GM18499 (cell line): ENCODE measurements around the gene FARP2.

ENCODE experiments used
- ATAC-seq: cut with Tn5 transposase; IDR thresholded peaks from one replicate; pipeline ENCODE4 v1.9.1; 2021; ENCODE audit warnings: moderate number of reproducible peaks; ENCODE audit not compliant: insufficient read depth, unreplicated experiment

Gene FARP2

DNA sequence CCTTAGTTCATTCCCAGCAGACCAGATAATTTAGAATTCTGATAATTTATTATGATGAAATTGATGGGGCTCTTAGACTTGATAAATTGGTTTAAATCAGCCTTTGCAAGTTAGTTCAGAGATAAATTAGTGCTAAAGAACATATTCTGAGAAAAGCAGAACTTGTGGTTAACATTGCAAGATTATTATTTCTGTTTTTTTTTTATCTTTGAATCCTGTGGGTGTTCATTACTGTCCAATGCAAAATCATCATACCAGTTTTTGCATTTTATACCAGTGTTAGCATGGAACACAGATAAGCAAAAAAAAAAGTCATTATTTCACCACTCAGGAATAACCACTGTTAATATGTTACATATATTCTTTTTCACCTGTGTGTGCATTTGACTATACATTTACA is 31.3 kb upstream of the FARP2 start:
- ATAC-seq = no peak

DNA sequence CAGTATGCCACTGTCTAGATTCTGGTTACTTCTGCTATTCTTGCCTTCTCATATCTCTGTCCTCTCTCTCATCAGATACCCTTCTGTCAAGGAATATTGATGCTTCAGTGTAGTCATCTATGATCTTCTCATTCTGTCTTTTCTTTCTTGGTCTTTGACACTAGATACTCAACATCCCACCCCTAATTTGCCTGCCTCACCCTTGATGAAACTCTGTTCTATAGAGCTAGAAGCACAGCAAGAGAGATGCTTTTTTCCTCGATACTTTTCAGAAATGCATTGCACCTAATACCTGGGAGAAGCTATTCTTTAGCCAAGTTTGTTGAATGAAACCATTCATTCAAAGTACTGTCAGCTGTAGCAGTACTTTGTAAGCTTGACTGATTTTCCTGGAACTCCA is 30.8 kb upstream of the FARP2 start:
- ATAC-seq = no peak

DNA sequence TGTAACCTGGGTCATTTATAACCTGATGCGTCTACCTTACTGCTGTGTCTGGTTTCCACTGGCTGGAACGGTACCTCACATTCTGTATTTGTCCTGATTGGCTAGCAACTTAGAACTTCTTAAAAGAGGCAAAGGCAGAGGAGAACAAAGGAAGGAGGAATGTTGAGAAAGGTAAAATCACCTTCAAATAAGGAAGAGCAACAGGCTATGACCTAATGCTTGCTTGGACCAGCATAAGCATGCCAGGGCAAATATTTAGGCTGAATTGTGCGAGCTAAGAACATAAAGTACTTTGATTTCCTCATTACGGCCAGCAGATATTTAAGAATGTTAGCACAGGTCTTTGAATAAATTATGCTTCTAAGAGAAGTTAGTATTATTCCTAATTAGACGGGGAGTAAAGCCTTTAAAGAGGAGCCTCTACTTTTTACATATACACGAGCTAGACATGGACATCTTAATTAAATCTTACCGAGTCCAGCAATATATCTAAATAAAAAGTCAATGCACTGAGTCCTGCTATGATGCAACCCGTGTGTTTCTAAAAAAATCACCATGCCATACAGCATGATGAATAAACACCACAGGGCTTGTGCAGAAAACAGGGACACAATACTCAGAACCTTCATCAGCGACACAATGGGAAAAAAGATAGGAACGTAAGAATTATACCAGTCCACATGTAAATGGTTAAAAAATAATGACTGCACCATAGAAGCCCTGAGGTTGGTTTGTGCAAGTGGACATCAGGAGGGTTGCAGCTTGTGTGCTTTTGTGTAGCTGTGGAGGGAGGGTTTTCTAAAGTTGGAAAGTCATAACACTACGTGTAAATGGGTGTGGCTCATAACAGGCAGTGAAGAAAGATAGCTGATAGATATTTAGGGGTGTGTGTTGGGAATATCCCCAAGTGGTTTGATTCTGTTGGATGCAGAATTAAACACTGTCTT is 26.1 kb upstream of the FARP2 start:
- ATAC-seq = no peak

DNA sequence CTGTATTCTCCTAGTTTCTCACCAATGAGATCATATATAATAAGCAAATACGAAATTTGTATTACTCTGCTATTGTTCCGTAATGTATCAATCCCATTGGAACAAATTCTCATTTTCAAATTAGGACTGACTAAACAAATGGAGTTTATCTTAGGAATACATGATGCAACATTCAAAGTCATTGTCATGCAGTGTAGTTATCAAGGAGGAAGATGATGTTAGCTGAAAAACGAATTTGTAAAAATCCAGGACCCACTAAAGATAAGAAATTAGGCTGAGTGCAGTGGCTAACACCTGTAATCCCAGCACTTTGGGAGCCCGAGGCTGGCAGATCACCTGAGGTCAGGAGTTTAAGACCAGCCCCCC is 25.5 kb upstream of the FARP2 start:
- ATAC-seq = no peak

DNA sequence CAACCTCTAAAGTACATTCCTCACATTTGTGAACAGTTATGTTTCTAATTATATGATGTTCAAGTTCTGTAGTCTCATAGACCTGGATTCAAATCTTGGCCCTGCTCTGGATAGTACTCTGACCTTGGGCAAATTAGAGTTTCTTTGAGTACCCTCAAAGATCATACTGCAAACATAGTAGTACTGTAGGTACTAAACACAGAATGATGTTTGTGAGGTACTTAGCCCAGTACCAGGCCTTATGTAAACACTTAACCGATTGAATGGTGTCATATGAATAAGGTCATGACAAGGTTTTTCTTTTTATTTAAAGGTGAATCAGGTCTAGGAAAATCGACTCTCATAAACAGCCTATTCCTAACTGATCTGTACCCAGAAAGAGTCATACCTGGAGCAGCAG is 21.3 kb upstream of the FARP2 start:
- ATAC-seq = no peak

DNA sequence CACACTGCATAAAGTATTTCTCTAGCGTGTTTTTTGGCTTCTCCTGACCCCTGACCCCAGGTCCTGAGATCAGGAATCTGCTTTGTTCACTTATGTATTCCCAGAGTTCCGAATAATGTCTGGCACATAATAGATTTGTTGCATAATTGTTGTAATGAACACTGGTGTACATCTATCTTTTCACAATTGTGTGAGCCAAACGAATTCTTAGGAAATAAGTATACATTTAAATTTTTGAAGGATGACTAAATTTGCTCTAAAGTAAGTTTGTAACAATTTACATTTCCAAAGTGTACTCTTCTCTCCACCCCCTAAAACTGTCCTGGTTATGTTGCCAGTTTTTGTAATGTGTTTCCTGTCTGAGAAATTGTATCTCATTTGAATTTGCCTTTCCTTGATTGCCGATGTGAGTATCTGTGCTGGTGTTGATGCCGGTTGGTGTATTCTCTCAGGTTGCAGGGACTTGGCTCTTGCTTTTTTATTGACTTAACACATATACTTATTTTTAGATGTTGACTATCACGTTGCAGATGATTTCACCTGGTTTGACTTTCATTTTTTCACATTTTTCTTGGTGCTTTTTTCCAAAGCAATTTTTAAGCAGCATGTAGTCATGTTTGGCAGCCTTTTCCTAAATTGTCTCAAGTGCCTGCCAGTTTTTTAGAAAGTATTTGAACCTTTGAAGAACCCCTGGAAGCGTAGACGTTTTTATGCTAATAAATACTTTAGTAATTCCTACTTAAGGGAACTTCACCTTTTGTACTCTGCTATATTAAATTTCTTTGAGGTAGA is 16.1 kb upstream of the FARP2 start:
- no peak for ATAC-seq

DNA sequence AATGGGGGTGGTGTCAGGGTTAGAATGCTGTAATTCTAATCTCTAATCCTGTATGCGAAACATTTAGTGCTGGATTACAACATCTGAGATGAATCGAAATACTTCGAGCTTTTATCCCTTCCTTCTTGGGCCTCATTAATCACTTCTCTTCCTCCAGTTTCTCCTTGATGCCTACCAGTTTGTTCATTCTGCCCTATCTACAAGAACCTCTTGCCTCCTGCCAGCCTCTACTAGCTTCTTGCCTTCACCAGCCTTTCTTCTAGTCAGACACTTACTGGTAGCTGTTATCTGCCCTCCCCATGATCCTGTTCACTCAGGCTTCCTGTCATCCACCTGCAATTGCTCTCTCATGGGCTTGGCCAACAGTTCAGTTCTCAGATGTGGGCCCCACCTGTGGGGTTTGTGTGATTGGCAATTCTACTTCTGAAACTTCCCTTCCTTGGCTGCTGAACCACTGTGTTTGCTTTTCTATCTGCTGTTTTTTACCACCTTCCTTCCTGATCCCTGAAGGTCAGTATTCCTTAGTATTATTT is 15.4 kb upstream of the FARP2 start:
- ATAC-seq = no peak

DNA sequence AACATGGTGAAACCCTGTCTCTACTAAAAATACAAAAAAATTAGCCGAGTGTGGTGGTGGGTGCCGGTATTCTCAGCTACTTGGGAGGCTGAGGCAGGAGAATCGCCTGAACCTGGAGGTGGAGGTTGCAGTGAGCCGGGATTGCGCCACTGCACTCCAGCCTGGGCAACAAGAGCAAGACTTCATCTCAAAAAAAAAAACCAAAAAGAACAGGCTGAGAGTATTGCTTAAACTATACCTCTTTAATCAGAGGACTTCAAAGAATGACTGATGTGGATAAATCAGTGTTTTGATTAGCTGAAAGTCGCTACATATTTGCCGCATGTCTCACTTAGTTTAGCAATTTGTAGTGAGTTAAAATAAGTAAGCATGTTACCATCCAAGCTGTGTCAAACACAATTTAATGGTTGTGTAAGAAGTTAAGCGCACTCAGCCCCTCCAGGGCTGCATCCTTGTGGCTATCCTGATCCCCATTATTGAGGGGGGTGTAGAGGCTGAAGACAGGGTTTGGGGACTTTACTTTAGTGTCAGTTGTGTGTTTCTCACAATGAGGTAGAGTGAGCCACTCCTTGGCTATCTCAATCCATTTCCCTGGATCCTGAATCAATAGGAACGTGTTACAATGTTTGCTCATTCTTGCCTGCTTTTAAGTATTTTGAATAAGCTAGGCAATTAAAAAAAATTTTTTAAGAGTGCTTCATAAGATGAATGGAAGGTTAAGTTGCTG is 11.0 kb upstream of the FARP2 start:
- no peak for ATAC-seq

DNA sequence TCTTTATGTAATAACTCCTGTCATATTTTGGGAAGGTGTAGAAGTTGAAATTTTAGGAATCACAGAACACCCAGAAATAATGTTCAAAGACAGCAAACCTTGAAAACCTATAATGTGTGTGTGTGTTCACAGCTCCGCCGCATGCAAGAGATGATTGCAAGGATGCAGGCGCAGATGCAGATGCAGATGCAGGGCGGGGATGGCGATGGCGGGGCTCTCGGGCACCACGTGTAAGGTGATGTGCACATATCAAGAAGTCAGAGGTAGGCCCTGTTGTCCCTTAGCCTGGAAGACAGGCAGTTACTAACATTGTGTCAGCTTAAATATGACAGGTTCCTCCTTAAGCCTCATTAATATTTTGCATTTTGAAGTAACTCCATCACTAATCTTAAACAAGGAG is 6.1 kb upstream of the FARP2 start:
- no peak for ATAC-seq

DNA sequence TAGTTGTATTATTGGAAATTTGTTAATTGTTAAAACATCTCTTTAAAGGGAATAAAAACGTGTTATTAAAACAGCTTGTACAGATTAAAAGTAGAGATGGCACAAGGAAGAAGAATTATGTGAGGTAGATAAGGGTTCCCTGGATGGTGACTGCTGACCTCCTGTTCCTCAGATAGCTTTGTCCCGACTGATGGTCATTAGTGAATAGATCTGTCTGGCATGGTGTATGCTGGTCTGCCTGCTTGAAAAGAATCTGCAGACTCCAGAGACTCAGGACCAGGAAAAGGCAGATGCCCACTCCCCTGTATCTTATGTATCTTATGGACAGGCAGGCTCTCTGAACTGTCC is 5.6 kb upstream of the FARP2 start:
- no peak for ATAC-seq

DNA sequence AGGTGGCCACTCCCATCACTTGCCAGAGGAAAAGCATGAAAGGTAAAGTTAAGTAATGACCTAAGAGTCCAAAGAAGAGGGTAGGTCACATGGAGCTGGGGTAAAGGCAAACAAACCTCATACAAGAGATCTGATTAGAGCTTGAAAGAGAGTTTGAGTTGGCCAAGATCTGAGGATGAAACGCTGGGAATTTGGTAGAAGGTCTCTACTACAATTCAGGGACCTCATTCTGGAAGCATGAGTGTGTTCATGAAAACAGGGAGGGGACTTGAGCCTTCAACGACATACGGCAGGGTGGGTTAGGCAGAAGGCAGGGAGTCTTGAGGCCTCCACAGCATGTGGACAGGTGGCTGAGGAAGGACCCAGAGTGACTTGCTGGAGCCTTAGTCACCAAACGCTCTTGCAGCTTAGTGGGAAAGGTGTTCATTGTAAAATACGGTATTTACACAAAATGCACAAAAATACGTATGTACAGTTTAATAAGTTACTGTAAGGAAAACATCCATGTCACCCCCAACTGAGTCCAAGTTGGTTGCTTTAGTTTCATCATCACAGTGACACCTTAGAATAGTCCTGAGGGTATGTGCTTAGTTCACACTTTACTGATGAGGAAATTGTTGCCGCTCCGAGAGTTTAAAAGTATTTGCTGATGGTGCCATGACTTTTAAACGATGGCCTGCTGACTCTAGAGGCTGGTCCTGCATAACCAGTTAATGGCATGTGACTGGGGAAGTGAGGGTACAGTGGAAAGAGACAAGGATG is 5.0 kb upstream of the FARP2 start:
- ATAC-seq = no peak

DNA sequence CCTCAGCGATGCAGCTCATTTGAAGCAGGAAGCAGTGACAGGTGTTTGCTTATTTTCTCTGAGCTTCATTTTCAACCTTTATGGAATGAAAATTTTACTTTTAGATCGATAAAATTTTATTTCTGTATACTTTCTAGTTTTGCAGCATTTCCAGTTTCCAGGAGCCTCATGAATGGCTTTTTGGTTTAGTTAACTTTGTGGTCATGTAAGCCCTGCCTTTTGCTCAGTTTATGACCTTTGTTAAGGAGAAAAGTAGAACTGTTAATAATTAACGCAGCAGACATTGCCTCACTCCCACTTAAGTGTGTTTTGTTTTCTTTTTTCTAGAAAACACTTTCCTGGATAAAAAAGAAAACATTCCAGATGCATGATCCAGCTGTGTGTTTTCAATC is 4.4 kb upstream of the FARP2 start:
- no peak for ATAC-seq

DNA sequence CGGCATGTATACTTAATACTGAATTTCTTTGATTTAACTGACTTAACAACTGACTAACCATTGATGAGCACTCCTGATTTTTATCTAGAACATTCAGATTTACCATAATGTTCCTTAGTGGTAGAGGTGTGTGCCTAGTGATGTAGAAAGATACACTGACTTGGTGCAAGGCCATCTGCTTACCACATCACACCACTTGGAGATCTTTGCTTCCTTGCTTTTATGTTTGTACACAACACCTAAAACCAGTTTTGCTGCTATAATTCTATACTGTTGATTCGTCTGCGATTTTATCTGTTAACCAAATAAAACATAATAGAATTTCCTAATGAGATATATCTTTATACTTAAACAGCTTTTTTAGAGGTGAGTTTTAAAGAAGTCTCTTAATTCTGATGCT is 3.9 kb upstream of the FARP2 start:
- no peak for ATAC-seq

DNA sequence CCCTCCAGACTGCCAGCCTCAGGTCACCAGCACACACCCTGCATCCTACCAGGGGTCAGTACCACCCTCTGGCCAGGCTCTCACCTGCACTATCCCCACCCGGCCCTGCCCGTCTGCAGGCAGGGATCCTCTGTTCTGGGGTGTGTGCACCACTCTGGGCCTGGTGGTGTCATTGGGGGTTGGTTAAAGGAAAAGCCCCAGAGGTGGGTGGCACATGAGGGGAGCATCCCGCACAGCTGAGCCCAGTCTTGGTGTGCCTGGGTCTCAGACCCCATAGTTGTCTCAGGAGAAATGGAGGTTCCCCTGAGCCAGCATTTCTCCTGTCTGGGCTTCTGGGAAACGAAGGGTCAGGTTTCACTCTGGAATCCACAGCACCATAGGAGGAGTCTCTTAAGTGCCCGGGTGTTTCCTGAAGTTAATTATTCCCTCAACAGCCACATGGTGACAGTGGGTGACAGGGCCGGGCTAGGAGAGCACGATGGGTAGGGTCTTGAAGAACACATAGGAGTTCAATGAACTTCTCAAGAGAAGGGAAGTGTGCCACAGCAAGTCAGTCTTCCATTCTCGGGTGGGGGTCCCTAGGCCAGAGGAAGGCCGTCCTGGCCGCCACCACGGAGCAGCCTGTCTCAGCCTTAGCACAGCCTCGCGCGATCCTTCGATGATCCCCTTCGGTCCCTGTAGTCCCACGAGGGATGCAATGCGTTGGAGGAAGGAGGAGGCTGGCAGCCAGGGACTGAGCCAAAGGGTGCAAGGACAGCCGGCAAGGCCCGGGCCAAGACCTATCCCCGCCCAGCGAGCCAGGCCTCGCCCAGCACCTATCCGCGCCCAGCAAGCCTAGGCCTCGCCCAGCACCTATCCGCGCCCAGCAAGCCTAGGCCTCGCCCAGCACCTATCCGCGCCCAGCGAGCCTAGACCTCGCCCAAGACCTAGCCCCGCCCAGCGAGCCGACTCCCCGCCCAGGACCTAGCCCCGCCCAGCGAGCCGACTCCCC is 1.1 kb upstream of the FARP2 start:
- ATAC-seq = no peak

DNA sequence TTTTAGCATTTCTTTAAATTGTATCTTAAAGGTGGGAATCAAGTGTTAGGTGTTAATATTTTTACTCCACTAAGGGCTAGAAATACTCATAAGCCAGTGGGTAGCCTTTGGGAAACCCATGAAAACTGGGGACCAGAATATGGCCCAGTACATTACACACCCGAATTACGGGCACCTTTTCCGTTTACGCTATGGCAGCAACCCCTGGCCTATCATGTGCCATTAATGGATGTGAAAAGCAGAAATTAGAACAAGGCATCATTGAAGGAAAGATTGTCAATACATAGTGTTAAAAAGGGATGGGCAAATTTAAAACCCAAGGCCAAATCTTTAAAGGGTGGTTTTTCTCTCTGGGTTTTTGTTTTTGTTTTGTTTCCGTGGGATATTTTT is 781 bp downstream of the FARP2 start:
- no peak for ATAC-seq

DNA sequence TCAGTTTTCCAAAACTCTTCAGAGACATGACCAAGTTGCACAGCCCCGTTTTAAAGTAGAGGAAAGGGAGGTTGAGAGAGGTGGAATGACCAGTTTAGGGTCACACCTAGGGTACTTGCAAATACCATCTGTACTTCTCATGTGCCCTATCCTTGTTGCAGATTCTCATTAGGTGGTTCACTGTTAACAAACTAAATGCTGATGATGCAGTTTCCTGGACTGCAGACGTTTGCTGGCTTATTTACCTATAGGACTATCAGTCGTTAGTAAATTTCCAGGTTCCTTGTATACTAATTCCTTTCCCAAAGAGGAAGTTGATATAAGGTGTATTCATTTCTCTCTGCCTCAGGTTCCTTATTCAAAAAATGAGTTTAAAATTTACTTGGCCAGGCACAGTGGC is 1.4 kb downstream of the FARP2 start:
- ATAC-seq = no peak

DNA sequence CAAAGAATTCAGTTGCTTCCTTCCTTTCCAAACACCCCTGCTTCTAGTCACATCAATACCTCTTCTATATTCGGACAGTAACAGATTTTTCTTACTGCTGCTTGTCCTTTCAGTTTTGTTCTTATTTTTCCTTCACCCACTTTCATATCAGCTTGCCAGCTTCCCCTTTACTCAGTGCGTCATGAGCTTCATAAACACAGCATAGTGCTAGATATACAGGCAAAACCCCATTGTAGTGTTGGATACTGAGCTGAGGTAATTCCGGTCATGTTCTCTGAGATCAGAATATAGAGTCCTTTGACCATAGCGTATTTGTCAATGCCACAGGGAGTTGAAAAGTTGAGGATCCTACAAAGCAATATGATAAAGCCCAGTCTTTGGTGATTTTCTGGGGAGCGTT is 2.4 kb downstream of the FARP2 start:
- ATAC-seq = peak; percentile 37

DNA sequence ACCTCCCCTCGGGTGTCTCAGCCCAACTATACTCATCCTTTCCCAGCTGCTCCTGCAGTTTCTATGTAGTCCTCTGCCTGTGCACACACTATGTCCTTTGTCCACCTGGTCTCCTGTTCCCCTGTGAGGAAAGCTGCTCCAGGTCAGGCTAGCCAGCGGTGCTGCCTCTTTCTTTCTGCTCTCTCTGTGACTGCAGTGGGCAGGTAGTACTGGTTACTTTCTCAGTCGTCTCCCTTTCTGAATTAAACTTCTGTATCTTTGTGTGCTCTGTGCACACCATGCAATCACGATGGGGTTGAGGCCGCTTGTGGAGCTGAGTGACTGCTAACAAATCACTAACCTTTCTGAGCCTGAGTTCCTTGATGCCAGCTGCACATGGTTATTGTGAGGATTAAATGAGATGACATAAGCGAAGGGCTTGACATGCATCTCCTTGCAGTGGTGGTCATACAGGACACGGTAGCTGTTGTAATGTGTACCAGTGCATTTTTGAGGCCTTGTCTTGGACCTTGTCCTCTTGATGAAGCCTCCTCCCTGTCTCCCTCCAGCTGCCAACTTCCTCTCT is 3.5 kb downstream of the FARP2 start:
- no peak for ATAC-seq

DNA sequence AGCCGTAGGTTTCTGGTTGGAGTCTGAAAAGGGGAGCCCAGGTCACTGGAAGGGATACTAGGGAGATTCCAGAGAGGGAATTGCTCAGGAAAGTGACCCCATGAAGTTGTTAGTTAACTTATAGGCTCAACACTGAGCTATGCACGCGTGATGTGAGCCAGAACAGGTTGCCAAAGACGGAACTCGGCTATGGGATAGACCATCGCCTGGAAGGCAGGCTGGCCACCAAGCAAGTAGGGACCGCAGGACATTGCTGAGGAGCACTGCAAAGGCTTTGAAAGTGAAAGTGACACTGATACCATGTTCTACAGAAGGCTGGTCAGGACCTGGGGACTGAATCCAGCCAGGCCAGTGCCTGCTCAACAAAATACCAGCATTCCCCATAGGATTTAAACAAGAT is 7.3 kb downstream of the FARP2 start:
- no peak for ATAC-seq
